ENCODE results near the gene APH1A. TPM values are rescaled to one million over a fixed set of nuclear protein-coding genes. Genes with fewer than 3 reads are reported as not detected.

APH1A gene
- total and polyA plus RNA-seq, 2 experiments from 2014 or later, result 52.1 to 148 TPM

DNA sequence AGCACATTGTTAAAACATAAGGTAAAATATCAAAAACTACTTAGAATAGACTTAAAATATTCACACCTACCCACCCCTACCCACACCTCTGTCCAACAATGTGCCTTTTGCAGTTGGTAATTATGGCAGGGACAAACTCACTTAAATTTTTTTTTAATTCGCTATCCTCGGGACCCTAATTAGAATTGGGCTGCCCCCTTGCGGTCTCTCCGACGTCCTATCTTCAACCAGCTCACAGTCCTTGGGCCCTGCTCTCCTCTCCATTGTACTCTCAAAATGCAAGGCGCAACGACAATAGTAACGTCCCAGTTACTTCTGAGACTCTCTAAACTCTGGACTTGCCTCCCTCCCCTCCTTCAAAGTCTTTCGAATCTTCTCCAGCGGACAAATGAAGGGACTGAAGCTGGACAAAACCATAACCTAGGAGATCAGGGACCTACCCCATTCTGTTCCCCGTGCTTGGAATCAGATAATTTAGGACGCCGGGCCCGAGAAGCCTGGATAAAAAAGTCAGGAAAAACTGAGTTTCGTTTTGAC lies 12.5 kb upstream of the APH1A start:
- no peaks in the 10 kb centered on the region for H3K9me3 ChIP-seq (ENCODE audit: low read depth)
- H3K79me2 ChIP-seq, result no peaks in the 10 kb centered on the region
- WGBS (ENCODE audit: low lambda C conversion rate, missing lambda C conversion rate), result 5% methylated on average over 15 of the region's 15 CpGs
- TF ChIP-seq, protein P1, sequence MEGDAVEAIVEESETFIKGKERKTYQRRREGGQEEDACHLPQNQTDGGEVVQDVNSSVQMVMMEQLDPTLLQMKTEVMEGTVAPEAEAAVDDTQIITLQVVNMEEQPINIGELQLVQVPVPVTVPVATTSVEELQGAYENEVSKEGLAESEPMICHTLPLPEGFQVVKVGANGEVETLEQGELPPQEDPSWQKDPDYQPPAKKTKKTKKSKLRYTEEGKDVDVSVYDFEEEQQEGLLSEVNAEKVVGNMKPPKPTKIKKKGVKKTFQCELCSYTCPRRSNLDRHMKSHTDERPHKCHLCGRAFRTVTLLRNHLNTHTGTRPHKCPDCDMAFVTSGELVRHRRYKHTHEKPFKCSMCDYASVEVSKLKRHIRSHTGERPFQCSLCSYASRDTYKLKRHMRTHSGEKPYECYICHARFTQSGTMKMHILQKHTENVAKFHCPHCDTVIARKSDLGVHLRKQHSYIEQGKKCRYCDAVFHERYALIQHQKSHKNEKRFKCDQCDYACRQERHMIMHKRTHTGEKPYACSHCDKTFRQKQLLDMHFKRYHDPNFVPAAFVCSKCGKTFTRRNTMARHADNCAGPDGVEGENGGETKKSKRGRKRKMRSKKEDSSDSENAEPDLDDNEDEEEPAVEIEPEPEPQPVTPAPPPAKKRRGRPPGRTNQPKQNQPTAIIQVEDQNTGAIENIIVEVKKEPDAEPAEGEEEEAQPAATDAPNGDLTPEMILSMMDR (IDR thresholded peaks at IDR 0.05; ENCODE audit: poor library complexity), result peak; percentile 64
- TF ChIP-seq EZH2 (IDR thresholded peaks at IDR 0.05; ENCODE audit: borderline replicate concordance), result no peak
- peak overlapping the region; percentile 15 for H3K4me3 ChIP-seq
- H3K4me1 ChIP-seq (ENCODE audit: insufficient read depth), result no peaks in the 10 kb centered on the region
- no peaks in the 10 kb centered on the region for H3K27me3 ChIP-seq
- H4K20me1 ChIP-seq (ENCODE audit: insufficient read depth, poor library complexity, severe bottlenecking), result no peaks in the 10 kb centered on the region
- no peaks in the 10 kb centered on the region for H3K36me3 ChIP-seq (replicated peaks; ENCODE audit: insufficient read depth, low read depth)
- peak; percentile 79 for DNase-seq (ENCODE audit: low spot score)
- H2AFZ ChIP-seq, result peak overlapping the region; percentile 75
- peak overlapping the region; percentile 84 for H3K4me2 ChIP-seq
- no peaks in the 10 kb centered on the region for H3K9me2 ChIP-seq (replicated peaks; ENCODE audit: insufficient read depth)
- H3K27ac ChIP-seq, result peak overlapping the region; percentile 87

- Histone ChIP-seq H3K4me1 (ENCODE audit: insufficient read depth) (no peaks in the 10 kb centered on the region), H3K27me3 (no peaks in the 10 kb centered on the region), H3K79me2 (no peaks in the 10 kb centered on the region), H3K9me2 (replicated peaks; ENCODE audit: insufficient read depth) (no peaks in the 10 kb centered on the region), H3K27ac (no peak overlapping the region), H3K9me3 (ENCODE audit: low read depth) (no peaks in the 10 kb centered on the region), H2AFZ (no peak overlapping the region), H3K36me3 (replicated peaks; ENCODE audit: insufficient read depth, low read depth) (no peaks in the 10 kb centered on the region), H3K4me2 (peak overlapping the region; percentile 84), H4K20me1 (ENCODE audit: insufficient read depth, poor library complexity, severe bottlenecking) (no peaks in the 10 kb centered on the region), H3K4me3 (no peak overlapping the region)
- no peak for DNase-seq (ENCODE audit: low spot score)
- no peak for TF ChIP-seq EZH2phosphoT487 (IDR thresholded peaks at IDR 0.05; ENCODE audit: low read depth, severe bottlenecking, unreplicated experiment)
- TF ChIP-seq, protein P1 (IDR thresholded peaks at IDR 0.05; ENCODE audit: poor library complexity), result no peak
- no peak for TF ChIP-seq EZH2 (IDR thresholded peaks at IDR 0.05; ENCODE audit: borderline replicate concordance)
- 82% methylated on average over 6 of the region's 6 CpGs for WGBS (ENCODE audit: low lambda C conversion rate, missing lambda C conversion rate)
These were observed 11.4 kb upstream of the APH1A start for GRCh38 chr1:150280138-150280707.

- WGBS (ENCODE audit: low lambda C conversion rate, missing lambda C conversion rate), result 76% methylated on average over 1 of the region's 1 CpG
- Histone ChIP-seq H3K9me2 (replicated peaks; ENCODE audit: insufficient read depth) (no peaks in the 10 kb centered on the region), H3K4me3 (no peak overlapping the region), H3K36me3 (replicated peaks; ENCODE audit: insufficient read depth, low read depth) (no peaks in the 10 kb centered on the region), H3K27ac (peak overlapping the region; percentile 89), H3K9me3 (ENCODE audit: low read depth) (no peaks in the 10 kb centered on the region), H3K79me2 (peaks cover 4% of the 10 kb centered on the region), H3K4me2 (peak overlapping the region; percentile 77), H3K4me1 (ENCODE audit: insufficient read depth) (peaks cover 12% of the 10 kb centered on the region), H4K20me1 (ENCODE audit: insufficient read depth, poor library complexity, severe bottlenecking) (no peaks in the 10 kb centered on the region), H2AFZ (no peak overlapping the region), H3K27me3 (no peaks in the 10 kb centered on the region)
- no peak for DNase-seq (ENCODE audit: low spot score)
- TF ChIP-seq EZH2phosphoT487 (IDR thresholded peaks at IDR 0.05; ENCODE audit: low read depth, severe bottlenecking, unreplicated experiment) (no peak), EZH2 (IDR thresholded peaks at IDR 0.05; ENCODE audit: borderline replicate concordance) (no peak)
- TF ChIP-seq, protein P1 (IDR thresholded peaks at IDR 0.05; ENCODE audit: poor library complexity), result no peak
These were observed 4.5 kb upstream of the APH1A start for GRCh38 chr1:150273311-150273710.
